ENCODE results near the gene CMTR2. TPM values are rescaled to one million over a fixed set of nuclear protein-coding genes. Genes with fewer than 3 reads are reported as not detected.

The CMTR2 gene
- total and polyA plus RNA-seq, 3 donors from 2014 or later, result 22.2 to 36.8 (median 25.8) TPM

DNA sequence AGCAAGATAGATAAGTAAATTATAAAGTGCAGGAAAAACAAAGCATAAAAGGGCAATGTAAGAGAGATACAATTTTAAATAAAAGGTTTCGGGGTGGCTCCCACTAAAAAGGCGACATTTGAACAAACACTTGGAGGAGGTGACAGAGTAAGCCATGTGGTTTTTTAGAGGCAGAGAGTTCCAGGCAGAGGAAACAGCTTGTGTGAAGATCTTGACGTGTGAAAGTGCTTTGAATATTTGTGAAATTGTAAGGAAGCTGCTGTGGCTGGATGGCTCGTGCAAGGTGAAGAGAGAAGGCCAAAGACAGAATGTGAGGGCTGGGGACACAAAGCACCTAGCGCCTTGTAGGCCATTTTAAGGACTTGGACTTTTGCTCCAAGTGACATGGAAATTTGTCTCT lies 30.1 kb downstream of the CMTR2 start:
- 75 to 92% methylated on average over 5 of the region's 5 CpGs for WGBS, 2 donors
- no peak for DNase-seq
- Histone ChIP-seq H3K36me3 (ENCODE audit: low read depth, missing control alignments) (no peaks in the 10 kb centered on the region), H3K27me3 (no peaks in the 10 kb centered on the region), H3K27ac (no peak overlapping the region), H3K9me3 (no peaks in the 10 kb centered on the region), H3K4me1 (no peaks in the 10 kb centered on the region), H3K4me3 (no peak overlapping the region)
- TF ChIP-seq CTCF (IDR thresholded peaks at IDR 0.05), result no peak
- TF ChIP-seq POLR2A (IDR thresholded peaks at IDR 0.05), result no peak
- intact Hi-C loops (cut with DNase I; ENCODE audit: low total_unique reads), result no loop called here

DNA sequence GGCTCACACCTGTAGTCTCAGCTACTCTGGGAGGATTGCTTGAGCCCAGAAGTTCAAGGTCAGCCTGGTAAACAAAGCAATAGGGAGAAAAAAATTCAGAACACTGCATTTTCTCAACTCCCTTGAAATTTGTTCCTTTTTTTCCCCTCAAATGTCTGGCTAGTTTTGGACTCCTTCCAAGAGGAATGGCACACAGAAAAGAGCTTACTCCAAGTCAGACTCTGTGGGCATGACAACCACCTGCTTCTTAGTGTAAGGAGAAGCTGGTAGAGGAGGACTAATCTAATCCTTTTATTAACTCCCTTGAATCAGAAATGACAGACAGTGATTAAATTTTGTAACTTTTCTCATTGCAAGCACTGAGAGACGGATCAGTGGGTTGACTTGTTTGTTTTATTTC lies 30.8 kb downstream of the CMTR2 start:
- Histone ChIP-seq H3K9me3 (no peaks in the 10 kb centered on the region), H3K27me3 (no peaks in the 10 kb centered on the region), H3K27ac (no peak overlapping the region), H3K4me1 (no peaks in the 10 kb centered on the region), H3K4me3 (no peak overlapping the region), H3K36me3 (ENCODE audit: low read depth, missing control alignments) (no peaks in the 10 kb centered on the region)
- WGBS, 2 donors, result 58 to 69% methylated on average over 1 of the region's 1 CpG
- intact Hi-C loops (cut with DNase I; ENCODE audit: low total_unique reads), result no loop called here
- no peak for TF ChIP-seq POLR2A (IDR thresholded peaks at IDR 0.05)
- TF ChIP-seq CTCF (IDR thresholded peaks at IDR 0.05), result no peak
- DNase-seq, result peak; percentile 17

DNA sequence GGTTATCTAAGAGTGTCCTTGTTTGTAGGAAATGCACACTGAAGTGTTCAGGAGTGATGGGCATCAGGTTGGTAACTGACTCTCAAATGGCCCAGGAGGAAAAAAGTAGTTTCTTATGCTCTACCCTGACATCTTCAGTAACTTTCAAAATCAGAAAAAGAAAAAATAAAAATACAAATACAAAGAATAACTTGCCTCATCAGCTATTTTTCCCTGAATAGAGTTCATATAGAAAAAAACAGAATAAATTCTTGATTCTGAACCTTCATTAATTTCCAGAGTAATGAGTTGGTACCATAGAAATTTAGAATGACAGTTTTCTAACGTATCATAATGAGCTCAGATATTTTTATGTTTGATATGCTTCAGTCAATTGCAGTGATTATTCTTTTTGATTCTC lies 31.4 kb downstream of the CMTR2 start:
- no peak overlapping the region for H3K27ac ChIP-seq
- H3K4me3 ChIP-seq, result no peak overlapping the region
- intact Hi-C loops (cut with DNase I; ENCODE audit: low total_unique reads), result no loop called here
- TF ChIP-seq POLR2A (IDR thresholded peaks at IDR 0.05) (no peak), CTCF (IDR thresholded peaks at IDR 0.05) (no peak)
- no peak for DNase-seq
- H3K27me3 ChIP-seq, result no peaks in the 10 kb centered on the region
- 46 to 55% methylated on average over 1 of the region's 1 CpG for WGBS, 2 donors
- no peaks in the 10 kb centered on the region for H3K36me3 ChIP-seq (ENCODE audit: low read depth, missing control alignments)
- no peaks in the 10 kb centered on the region for H3K4me1 ChIP-seq
- no peaks in the 10 kb centered on the region for H3K9me3 ChIP-seq

DNA sequence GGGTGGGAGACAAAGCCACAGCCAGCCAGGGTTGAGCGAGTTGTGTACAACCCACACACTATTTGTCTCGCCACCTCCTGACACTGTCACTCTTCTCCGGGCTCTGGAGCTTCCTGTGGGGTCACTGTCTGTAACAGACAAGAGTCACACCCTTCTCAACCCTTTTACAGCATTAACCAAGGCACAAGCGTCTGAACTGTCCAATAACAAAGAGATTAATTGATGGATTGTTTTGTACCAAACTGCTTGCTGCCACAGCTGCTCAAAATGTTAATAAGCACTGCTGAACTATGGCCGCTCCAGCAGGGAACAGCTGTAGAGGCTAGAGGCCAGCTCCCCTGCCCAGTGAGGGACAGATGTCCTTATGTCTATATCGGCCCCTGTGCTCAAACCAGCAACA lies 33.5 kb downstream of the CMTR2 start:
- intact Hi-C loops (cut with DNase I; ENCODE audit: low total_unique reads), result no loop called here
- TF ChIP-seq POLR2A (IDR thresholded peaks at IDR 0.05) (no peak), CTCF (IDR thresholded peaks at IDR 0.05) (no peak)
- no peaks in the 10 kb centered on the region for H3K9me3 ChIP-seq
- no peak for DNase-seq
- no peaks in the 10 kb centered on the region for H3K27me3 ChIP-seq
- no peak overlapping the region for H3K4me3 ChIP-seq
- 56 to 57% methylated on average over 6 of the region's 6 CpGs for WGBS, 2 donors
- no peak overlapping the region for H3K27ac ChIP-seq
- H3K36me3 ChIP-seq (ENCODE audit: low read depth, missing control alignments), result no peaks in the 10 kb centered on the region
- no peaks in the 10 kb centered on the region for H3K4me1 ChIP-seq

DNA sequence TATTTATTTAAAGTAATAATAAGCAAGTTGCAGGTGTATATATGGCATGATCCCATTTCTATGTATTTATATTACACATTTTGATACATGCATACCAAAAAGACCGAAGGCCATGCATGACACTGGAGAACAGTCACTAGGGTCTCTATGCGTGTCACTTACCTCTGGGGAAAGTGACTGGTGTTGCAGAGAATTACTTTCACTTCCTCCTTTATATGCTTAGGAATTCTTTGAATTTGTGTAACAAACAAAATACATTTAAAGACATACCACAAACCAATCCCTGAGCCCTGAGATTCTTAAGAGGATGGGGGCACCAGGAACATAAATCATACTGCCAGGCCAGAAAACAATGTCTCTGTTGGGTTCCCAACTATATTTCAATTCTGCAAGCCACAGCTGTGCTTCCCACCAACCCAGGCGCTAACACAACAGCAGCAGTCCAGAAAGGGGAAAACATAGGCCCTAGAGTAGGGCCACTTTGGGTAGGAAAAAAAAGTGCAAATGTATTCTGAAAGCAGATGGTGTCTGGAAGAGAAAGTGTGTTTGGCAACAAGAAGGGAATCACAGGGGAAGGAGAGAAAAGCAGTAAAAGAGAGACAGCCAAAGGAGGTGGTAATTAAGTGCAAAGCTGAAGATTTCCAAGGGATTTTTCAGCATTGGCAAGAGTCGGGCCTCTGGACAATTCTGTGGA lies 34.2 kb downstream of the CMTR2 start:
- intact Hi-C loops (cut with DNase I; ENCODE audit: low total_unique reads), result no loop called here
- WGBS, 2 donors, result 75 to 87% methylated on average over 4 of the region's 4 CpGs
- no peak for DNase-seq
- H3K4me1 ChIP-seq, result no peaks in the 10 kb centered on the region
- H3K4me3 ChIP-seq, result no peak overlapping the region
- H3K36me3 ChIP-seq (ENCODE audit: low read depth, missing control alignments), result no peaks in the 10 kb centered on the region
- H3K27me3 ChIP-seq, result no peaks in the 10 kb centered on the region
- no peaks in the 10 kb centered on the region for H3K9me3 ChIP-seq
- no peak overlapping the region for H3K27ac ChIP-seq
- TF ChIP-seq CTCF (IDR thresholded peaks at IDR 0.05), result no peak
- TF ChIP-seq POLR2A (IDR thresholded peaks at IDR 0.05), result no peak

Data from testis (tissue), 3 donors.